ENCODE data around the gene PNMA8B. TPM values are rescaled to one million over a fixed set of nuclear protein-coding genes. Genes with fewer than 3 reads are reported as not detected.
A peak's percentile ranks its signal among the peaks of the same experiment; 100 is the strongest.

PNMA8B gene
- total and polyA plus RNA-seq, 2 donors (not counting 3 experiments of a cell fraction or from before 2014, with no cell fraction given), result 0.11 TPM; not detected in 1

DNA sequence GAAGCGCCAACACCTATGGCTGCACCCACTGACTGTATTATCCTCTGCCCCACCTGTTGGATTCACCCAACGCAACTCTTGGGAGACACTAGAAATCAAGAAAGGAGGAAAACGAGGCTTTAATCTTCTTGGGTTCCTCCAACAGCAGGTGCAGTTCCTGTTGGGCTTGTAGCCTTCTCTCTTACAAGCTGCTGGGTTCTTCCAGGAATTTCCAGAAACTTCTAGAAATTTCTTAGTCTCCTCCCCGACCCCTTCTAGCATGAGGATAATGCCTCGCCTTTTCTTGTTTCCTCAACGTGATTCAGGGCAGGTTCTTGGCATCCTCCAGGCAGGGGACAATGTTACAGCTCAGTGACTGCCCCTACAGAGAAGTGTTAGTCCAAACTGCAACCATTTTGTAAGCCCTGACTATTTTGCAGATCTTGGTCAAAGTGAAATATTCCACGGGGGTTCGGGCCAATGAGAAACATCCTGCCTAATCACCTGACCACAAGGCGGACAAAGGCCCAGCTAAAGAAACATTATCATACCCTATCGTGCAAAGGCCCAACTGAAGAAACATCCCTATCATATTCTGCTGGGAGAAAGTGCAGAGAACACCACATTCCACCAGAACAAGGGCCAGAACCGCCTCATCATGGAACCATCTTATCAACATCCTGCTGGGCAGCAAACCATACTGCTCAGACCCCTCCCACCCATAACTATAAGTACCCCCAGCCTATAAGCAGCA, 23.7 kb downstream of the PNMA8B start:
- H3K9me1 ChIP-seq (replicated peaks; ENCODE audit: control insufficient read depth, extremely low read depth, insufficient read depth, low read length), result no peaks in the 10 kb centered on the region

DNA sequence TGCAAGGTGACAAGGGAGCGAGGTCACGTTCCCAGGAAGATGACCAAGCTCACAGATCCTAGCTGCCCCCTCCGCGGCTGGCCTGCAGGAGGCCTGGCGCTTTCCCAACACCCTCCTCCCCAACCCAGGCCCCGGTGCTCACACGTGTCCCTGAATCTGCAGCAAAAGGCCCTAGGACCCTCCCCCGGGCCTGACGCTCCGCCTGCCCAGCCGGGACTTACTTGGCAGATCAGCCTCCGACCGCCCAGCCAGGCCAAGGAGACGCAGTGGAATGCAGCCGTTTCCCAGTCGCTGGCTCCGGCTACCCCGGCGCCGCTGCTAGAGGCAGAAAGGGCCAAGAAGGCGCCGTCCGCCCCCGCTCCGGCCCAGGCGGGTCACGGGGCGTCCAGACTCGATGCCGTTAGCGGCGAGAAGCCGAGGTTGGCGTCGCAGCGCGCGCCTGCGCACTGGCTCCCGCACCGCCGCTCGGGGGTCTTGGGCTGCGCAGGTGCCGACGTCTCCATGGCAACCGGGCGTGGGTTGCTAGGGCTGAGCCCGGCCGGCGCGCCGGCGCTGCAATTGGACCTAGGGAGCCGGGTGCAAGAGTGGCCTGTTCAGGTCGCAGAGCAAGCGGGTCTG, 24.4 kb downstream of the PNMA8B start, which contains the start of gene PNMA8A:
TSS of gene PNMA8A (minus strand) at position 448 of the 618 bp plus-strand sequence. CDS start 528 bp downstream, outside the sequence.
- dilution Hi-C loops (cut with MboI; ENCODE audit: extremely low pct_ligation_motif_present, low sequenced_read_pairs), result no loop called here
- CTCF ChIA-PET, result interaction anchor here (0.7 kb wide), 1 partner anchor 13 kb away, joined by 4 read pairs; no protein-coding TSS in a partner anchor

More for the DNA sequence above, 23.7 kb downstream of the PNMA8B start:
- H3K36me3 ChIP-seq (ENCODE audit: control insufficient read depth in 2 of 2, extremely low read depth in 1 of 2, insufficient read depth in 2 of 2, low read length in 2 of 2), result no peaks in the 10 kb centered on the region
- peak; percentile 31 for FAIRE-seq
- BruUV-seq (replicated peaks), result no TSS peak
- peak overlapping the region; percentile 71 for H3K4me2 ChIP-seq (ENCODE audit: insufficient read depth, low read length)
- CTCF ChIA-PET, result interaction anchor here (0.7 kb wide), 1 partner anchor 13 kb away, joined by 4 read pairs; no protein-coding TSS in a partner anchor
- peak overlapping the region; percentile 27 for H3K9ac ChIP-seq (replicated peaks; ENCODE audit: extremely low read depth, insufficient read depth, low read length)
- peak overlapping the region; percentile 94 for H2AFZ ChIP-seq (ENCODE audit: low read depth, low read length)
- TF ChIP-seq MYC (IDR thresholded peaks at IDR 0.05; ENCODE audit: low read depth, low read length) (no peak), EZH2 (IDR thresholded peaks at IDR 0.05; ENCODE audit: borderline replicate concordance, low read depth, low read length, severe bottlenecking) (peak; percentile 15)
- dilution Hi-C loops (cut with MboI; ENCODE audit: extremely low pct_ligation_motif_present, low sequenced_read_pairs), result no loop called here
- H3K27ac ChIP-seq (ENCODE audit: insufficient read depth, low read depth, low read length), result no peak overlapping the region
- peaks cover 4% of the 10 kb centered on the region for H3K4me1 ChIP-seq (ENCODE audit: control insufficient read depth, extremely low read depth, insufficient read depth, low read length)
- peak overlapping the region; percentile 20 to 38 (median 35) for H3K4me3 ChIP-seq (replicated peaks in 1 of 3; ENCODE audit: insufficient read depth in 1 of 3, low read depth in 1 of 3, low read length in 3 of 3)
- no peaks in the 10 kb centered on the region for H3K9me3 ChIP-seq (replicated peaks; ENCODE audit: control insufficient read depth, insufficient read depth, low read length)
- no peaks in the 10 kb centered on the region for H3K79me2 ChIP-seq (ENCODE audit: control insufficient read depth, insufficient read depth, low read length)
- H4K20me1 ChIP-seq (replicated peaks; ENCODE audit: control insufficient read depth, extremely low read depth, insufficient read depth, low read length), result no peaks in the 10 kb centered on the region
- H3K27me3 ChIP-seq (ENCODE audit: control insufficient read depth in 2 of 2, insufficient read depth in 2 of 2, low read length in 2 of 2), result peaks cover 5 to 8% of the 10 kb centered on the region in 2 experiments
- POLR2A ChIA-PET, result no interaction called here
- no peak for DNase-seq (ENCODE audit: low read depth, low spot score)
- intact Hi-C loops (cut with micrococcal nuclease), result no loop called here

More for the DNA sequence above, 24.4 kb downstream of the PNMA8B start, which contains the start of gene PNMA8A:
- Histone ChIP-seq H3K79me2 (ENCODE audit: control insufficient read depth, insufficient read depth, low read length) (no peaks in the 10 kb centered on the region), H3K36me3 (ENCODE audit: control insufficient read depth in 2 of 2, extremely low read depth in 1 of 2, insufficient read depth in 2 of 2, low read length in 2 of 2) (no peaks in the 10 kb centered on the region), H3K4me1 (ENCODE audit: control insufficient read depth, extremely low read depth, insufficient read depth, low read length) (peaks cover 4% of the 10 kb centered on the region), H3K4me2 (ENCODE audit: insufficient read depth, low read length) (peak within 1 kb of the TSS; percentile 71), H3K9ac (replicated peaks; ENCODE audit: extremely low read depth, insufficient read depth, low read length) (peak within 1 kb of the TSS; percentile 27), H4K20me1 (replicated peaks; ENCODE audit: control insufficient read depth, extremely low read depth, insufficient read depth, low read length) (no peaks in the 10 kb centered on the region), H3K9me3 (replicated peaks; ENCODE audit: control insufficient read depth, insufficient read depth, low read length) (no peaks in the 10 kb centered on the region), H3K4me3 (replicated peaks in 1 of 3; ENCODE audit: insufficient read depth in 1 of 3, low read depth in 1 of 3, low read length in 3 of 3) (peak within 1 kb of the TSS; percentile 20 to 38 (median 35)), H3K27ac (ENCODE audit: insufficient read depth, low read depth, low read length) (no peak within 1 kb of the TSS), H3K27me3 (ENCODE audit: control insufficient read depth in 2 of 2, insufficient read depth in 2 of 2, low read length in 2 of 2) (peaks cover 5 to 8% of the 10 kb centered on the region in 2 experiments), H3K9me1 (replicated peaks; ENCODE audit: control insufficient read depth, extremely low read depth, insufficient read depth, low read length) (no peaks in the 10 kb centered on the region), H2AFZ (ENCODE audit: low read depth, low read length) (peak within 1 kb of the TSS; percentile 94)
- intact Hi-C loops (cut with micrococcal nuclease), result no loop called here
- FAIRE-seq (peak; percentile 76), DNase-seq (ENCODE audit: low read depth, low spot score) (peak; percentile 54)
- POLR2A ChIA-PET, result no interaction called here
- no TSS peak for BruUV-seq (replicated peaks)
- TF ChIP-seq FOS (IDR thresholded peaks at IDR 0.05; ENCODE audit: borderline replicate concordance, insufficient read depth, low read length), result no peak
- TF ChIP-seq EZH2 (IDR thresholded peaks at IDR 0.05; ENCODE audit: borderline replicate concordance, low read depth, low read length, severe bottlenecking), result peak; percentile 29
- TF ChIP-seq, protein P1, sequence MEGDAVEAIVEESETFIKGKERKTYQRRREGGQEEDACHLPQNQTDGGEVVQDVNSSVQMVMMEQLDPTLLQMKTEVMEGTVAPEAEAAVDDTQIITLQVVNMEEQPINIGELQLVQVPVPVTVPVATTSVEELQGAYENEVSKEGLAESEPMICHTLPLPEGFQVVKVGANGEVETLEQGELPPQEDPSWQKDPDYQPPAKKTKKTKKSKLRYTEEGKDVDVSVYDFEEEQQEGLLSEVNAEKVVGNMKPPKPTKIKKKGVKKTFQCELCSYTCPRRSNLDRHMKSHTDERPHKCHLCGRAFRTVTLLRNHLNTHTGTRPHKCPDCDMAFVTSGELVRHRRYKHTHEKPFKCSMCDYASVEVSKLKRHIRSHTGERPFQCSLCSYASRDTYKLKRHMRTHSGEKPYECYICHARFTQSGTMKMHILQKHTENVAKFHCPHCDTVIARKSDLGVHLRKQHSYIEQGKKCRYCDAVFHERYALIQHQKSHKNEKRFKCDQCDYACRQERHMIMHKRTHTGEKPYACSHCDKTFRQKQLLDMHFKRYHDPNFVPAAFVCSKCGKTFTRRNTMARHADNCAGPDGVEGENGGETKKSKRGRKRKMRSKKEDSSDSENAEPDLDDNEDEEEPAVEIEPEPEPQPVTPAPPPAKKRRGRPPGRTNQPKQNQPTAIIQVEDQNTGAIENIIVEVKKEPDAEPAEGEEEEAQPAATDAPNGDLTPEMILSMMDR (IDR thresholded peaks at IDR 0.05; ENCODE audit: extremely low read depth in 1 of 2, insufficient read depth in 1 of 2, low read depth in 1 of 2, low read length in 2 of 2), result peak in 1 of 2 donors; percentile 2
- TF ChIP-seq GATA2 (IDR thresholded peaks at IDR 0.05; ENCODE audit: insufficient read depth, insufficient read length, low read depth, low read length), result no peak
- TF ChIP-seq, protein P2, sequence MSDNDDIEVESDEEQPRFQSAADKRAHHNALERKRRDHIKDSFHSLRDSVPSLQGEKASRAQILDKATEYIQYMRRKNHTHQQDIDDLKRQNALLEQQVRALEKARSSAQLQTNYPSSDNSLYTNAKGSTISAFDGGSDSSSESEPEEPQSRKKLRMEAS (IDR thresholded peaks at IDR 0.05; ENCODE audit: insufficient read depth, insufficient read length), result no peak
- TF ChIP-seq POLR2AphosphoS5 (IDR thresholded peaks at IDR 0.05; ENCODE audit: insufficient read depth, low read depth, low read length), result no peak
- no peak for TF ChIP-seq POLR2A (IDR thresholded peaks at IDR 0.05; ENCODE audit: low read depth, low read length)
- no peak for TF ChIP-seq JUN (IDR thresholded peaks at IDR 0.05; ENCODE audit: borderline replicate concordance, insufficient read depth, insufficient read length, low read depth)
- no peak for TF ChIP-seq MYC (IDR thresholded peaks at IDR 0.05; ENCODE audit: low read depth, low read length)

Measured in endothelial cell of umbilical vein (primary cell).